ENCODE measurements around the gene PJA2.

Gene PJA2

GRCh38 chr5:109326919-109327318 is 82.9 kb downstream of the PJA2 start:
- H3K27me3 ChIP-seq (ENCODE audit: insufficient read depth, low read length): no peaks in the 10 kb centered on the region

GRCh38 chr5:109325456-109325855 is 84.3 kb downstream of the PJA2 start:
- no peaks in the 10 kb centered on the region for H3K36me3 ChIP-seq (ENCODE audit: insufficient read depth, low read length)
- no peaks in the 10 kb centered on the region for H3K27me3 ChIP-seq (ENCODE audit: insufficient read depth, low read length)
- no peak overlapping the region for H3K4me3 ChIP-seq (ENCODE audit: low read length)
- H3K4me1 ChIP-seq (ENCODE audit: insufficient read depth, low read length): no peaks in the 10 kb centered on the region
- no peak overlapping the region for H2AFZ ChIP-seq (ENCODE audit: low read depth, low read length)
- no peaks in the 10 kb centered on the region for H3K9me3 ChIP-seq (ENCODE audit: low read length)

More at GRCh38 chr5:109326919-109327318, 82.9 kb downstream of the PJA2 start:
- Histone ChIP-seq H3K36me3 (ENCODE audit: insufficient read depth, low read length) (peaks cover 4% of the 10 kb centered on the region), H3K4me3 (ENCODE audit: low read length) (no peak overlapping the region), H2AFZ (ENCODE audit: low read depth, low read length) (no peak overlapping the region), H3K9me3 (ENCODE audit: low read length) (no peaks in the 10 kb centered on the region), H3K4me1 (ENCODE audit: insufficient read depth, low read length) (no peaks in the 10 kb centered on the region)

- Histone ChIP-seq H3K36me3 (ENCODE audit: insufficient read depth, low read length) (no peaks in the 10 kb centered on the region), H3K27me3 (ENCODE audit: insufficient read depth, low read length) (no peaks in the 10 kb centered on the region), H3K4me3 (ENCODE audit: low read length) (no peak overlapping the region), H3K9me3 (ENCODE audit: low read length) (no peaks in the 10 kb centered on the region), H3K4me1 (ENCODE audit: insufficient read depth, low read length) (no peaks in the 10 kb centered on the region), H2AFZ (ENCODE audit: low read depth, low read length) (no peak overlapping the region)
These were observed 84.8 kb downstream of the PJA2 start for GRCh38 chr5:109324931-109325330.

- Histone ChIP-seq H3K9me3 (ENCODE audit: low read length) (no peaks in the 10 kb centered on the region), H2AFZ (ENCODE audit: low read depth, low read length) (no peak overlapping the region), H3K27me3 (ENCODE audit: insufficient read depth, low read length) (no peaks in the 10 kb centered on the region), H3K36me3 (ENCODE audit: insufficient read depth, low read length) (no peaks in the 10 kb centered on the region), H3K4me3 (ENCODE audit: low read length) (no peak overlapping the region), H3K4me1 (ENCODE audit: insufficient read depth, low read length) (no peaks in the 10 kb centered on the region)
These were observed 85.4 kb downstream of the PJA2 start for GRCh38 chr5:109324351-109324750.

GRCh38 chr5:109322694-109323093 is 87.1 kb downstream of the PJA2 start:
- Histone ChIP-seq H3K27me3 (ENCODE audit: insufficient read depth, low read length) (no peaks in the 10 kb centered on the region), H3K9me3 (ENCODE audit: low read length) (no peaks in the 10 kb centered on the region), H3K4me1 (ENCODE audit: insufficient read depth, low read length) (no peaks in the 10 kb centered on the region), H2AFZ (ENCODE audit: low read depth, low read length) (no peak overlapping the region), H3K36me3 (ENCODE audit: insufficient read depth, low read length) (no peaks in the 10 kb centered on the region), H3K4me3 (ENCODE audit: low read length) (no peak overlapping the region)

GRCh38 chr5:109319351-109319750 is 90.4 kb downstream of the PJA2 start:
- Histone ChIP-seq H3K36me3 (ENCODE audit: insufficient read depth, low read length) (no peaks in the 10 kb centered on the region), H3K9me3 (ENCODE audit: low read length) (no peaks in the 10 kb centered on the region), H3K4me3 (ENCODE audit: low read length) (no peak overlapping the region), H2AFZ (ENCODE audit: low read depth, low read length) (no peak overlapping the region), H3K27me3 (ENCODE audit: insufficient read depth, low read length) (no peaks in the 10 kb centered on the region), H3K4me1 (ENCODE audit: insufficient read depth, low read length) (no peaks in the 10 kb centered on the region)

GRCh38 chr5:109318455-109319108 is 91.2 kb downstream of the PJA2 start:
- no peaks in the 10 kb centered on the region for H3K27me3 ChIP-seq (ENCODE audit: insufficient read depth, low read length)
- H3K4me3 ChIP-seq (ENCODE audit: low read length): no peak overlapping the region
- H3K4me1 ChIP-seq (ENCODE audit: insufficient read depth, low read length): no peaks in the 10 kb centered on the region
- H2AFZ ChIP-seq (ENCODE audit: low read depth, low read length): no peak overlapping the region
- H3K9me3 ChIP-seq (ENCODE audit: low read length): no peaks in the 10 kb centered on the region
- no peaks in the 10 kb centered on the region for H3K36me3 ChIP-seq (ENCODE audit: insufficient read depth, low read length)

- Histone ChIP-seq H3K27me3 (ENCODE audit: insufficient read depth, low read length) (no peaks in the 10 kb centered on the region), H2AFZ (ENCODE audit: low read depth, low read length) (no peak overlapping the region), H3K4me3 (ENCODE audit: low read length) (no peak overlapping the region), H3K36me3 (ENCODE audit: insufficient read depth, low read length) (no peaks in the 10 kb centered on the region), H3K9me3 (ENCODE audit: low read length) (no peaks in the 10 kb centered on the region), H3K4me1 (ENCODE audit: insufficient read depth, low read length) (no peaks in the 10 kb centered on the region)
These were observed 93.1 kb downstream of the PJA2 start for GRCh38 chr5:109316634-109317033.

GRCh38 chr5:109315245-109315644 is 94.5 kb downstream of the PJA2 start:
- H3K4me3 ChIP-seq (ENCODE audit: low read length): no peak overlapping the region
- no peaks in the 10 kb centered on the region for H3K9me3 ChIP-seq (ENCODE audit: low read length)
- H3K4me1 ChIP-seq (ENCODE audit: insufficient read depth, low read length): no peaks in the 10 kb centered on the region
- no peaks in the 10 kb centered on the region for H3K27me3 ChIP-seq (ENCODE audit: insufficient read depth, low read length)
- no peak overlapping the region for H2AFZ ChIP-seq (ENCODE audit: low read depth, low read length)
- H3K36me3 ChIP-seq (ENCODE audit: insufficient read depth, low read length): no peaks in the 10 kb centered on the region

GRCh38 chr5:109313127-109313526 is 96.6 kb downstream of the PJA2 start:
- H3K36me3 ChIP-seq (ENCODE audit: insufficient read depth, low read length): no peaks in the 10 kb centered on the region
- no peak overlapping the region for H3K4me3 ChIP-seq (ENCODE audit: low read length)
- H2AFZ ChIP-seq (ENCODE audit: low read depth, low read length): no peak overlapping the region
- no peaks in the 10 kb centered on the region for H3K4me1 ChIP-seq (ENCODE audit: insufficient read depth, low read length)
- H3K27me3 ChIP-seq (ENCODE audit: insufficient read depth, low read length): no peaks in the 10 kb centered on the region
- H3K9me3 ChIP-seq (ENCODE audit: low read length): no peaks in the 10 kb centered on the region

- H3K9me3 ChIP-seq (ENCODE audit: low read length): no peaks in the 10 kb centered on the region
- no peak overlapping the region for H3K4me3 ChIP-seq (ENCODE audit: low read length)
These were observed 97.1 kb downstream of the PJA2 start for GRCh38 chr5:109312695-109313094.

GRCh38 chr5:109310315-109310714 is 99.5 kb downstream of the PJA2 start:
- Histone ChIP-seq H3K36me3 (ENCODE audit: insufficient read depth, low read length) (no peaks in the 10 kb centered on the region), H3K9me3 (ENCODE audit: low read length) (no peaks in the 10 kb centered on the region), H2AFZ (ENCODE audit: low read depth, low read length) (no peak overlapping the region), H3K27me3 (ENCODE audit: insufficient read depth, low read length) (no peaks in the 10 kb centered on the region), H3K4me1 (ENCODE audit: insufficient read depth, low read length) (no peaks in the 10 kb centered on the region), H3K4me3 (ENCODE audit: low read length) (no peak overlapping the region)

More at GRCh38 chr5:109312695-109313094, 97.1 kb downstream of the PJA2 start:
- H3K36me3 ChIP-seq (ENCODE audit: insufficient read depth, low read length): no peaks in the 10 kb centered on the region
- no peaks in the 10 kb centered on the region for H3K4me1 ChIP-seq (ENCODE audit: insufficient read depth, low read length)
- no peak overlapping the region for H2AFZ ChIP-seq (ENCODE audit: low read depth, low read length)
- no peaks in the 10 kb centered on the region for H3K27me3 ChIP-seq (ENCODE audit: insufficient read depth, low read length)

- no peak overlapping the region for H2AFZ ChIP-seq (ENCODE audit: low read depth, low read length)
- no peaks in the 10 kb centered on the region for H3K4me1 ChIP-seq (ENCODE audit: insufficient read depth, low read length)
- no peak overlapping the region for H3K4me3 ChIP-seq (ENCODE audit: low read length)
- no peaks in the 10 kb centered on the region for H3K36me3 ChIP-seq (ENCODE audit: insufficient read depth, low read length)
- no peaks in the 10 kb centered on the region for H3K9me3 ChIP-seq (ENCODE audit: low read length)
- H3K27me3 ChIP-seq (ENCODE audit: insufficient read depth, low read length): no peaks in the 10 kb centered on the region
These were observed 100.3 kb downstream of the PJA2 start for GRCh38 chr5:109309326-109310063.
